Measurements from ENCODE around the gene ANGEL2.
A peak's percentile ranks its signal among the peaks of the same experiment; 100 is the strongest.
"Not testable (repeated sequence)": the region's sequence is repeated elsewhere in the genome, so short reads cannot be mapped to it uniquely, and the experiment has no call there.

Gene ANGEL2

GRCh38 chr1:212975111-212975918 is 40.4 kb downstream of the ANGEL2 start:
- no peak for DNase-seq (ENCODE audit: low spot score)

DNA sequence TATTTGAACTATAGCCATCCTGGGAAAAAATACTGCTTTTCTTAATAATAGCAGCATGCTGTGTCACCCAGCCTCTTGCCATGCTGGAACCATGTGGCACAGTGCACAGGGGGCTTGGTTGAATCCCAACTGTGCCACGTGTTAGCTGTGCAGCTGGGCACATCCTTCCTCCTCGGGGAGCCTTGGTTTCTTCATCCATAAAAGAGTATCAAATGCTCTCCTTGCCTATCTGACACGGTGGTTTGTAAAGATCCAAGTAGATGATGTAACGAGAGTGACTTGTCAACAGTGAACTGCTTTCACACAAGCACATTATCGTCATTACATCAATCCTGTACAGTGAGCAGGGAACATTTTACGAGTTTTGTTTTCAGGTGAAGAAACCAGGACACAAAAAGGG is 41.0 kb downstream of the ANGEL2 start:
- no peak for DNase-seq (ENCODE audit: low spot score)

- DNase-seq (ENCODE audit: low spot score): no peak
Observed at GRCh38 chr1:212973899-212974298, 41.8 kb downstream of the ANGEL2 start.

DNA sequence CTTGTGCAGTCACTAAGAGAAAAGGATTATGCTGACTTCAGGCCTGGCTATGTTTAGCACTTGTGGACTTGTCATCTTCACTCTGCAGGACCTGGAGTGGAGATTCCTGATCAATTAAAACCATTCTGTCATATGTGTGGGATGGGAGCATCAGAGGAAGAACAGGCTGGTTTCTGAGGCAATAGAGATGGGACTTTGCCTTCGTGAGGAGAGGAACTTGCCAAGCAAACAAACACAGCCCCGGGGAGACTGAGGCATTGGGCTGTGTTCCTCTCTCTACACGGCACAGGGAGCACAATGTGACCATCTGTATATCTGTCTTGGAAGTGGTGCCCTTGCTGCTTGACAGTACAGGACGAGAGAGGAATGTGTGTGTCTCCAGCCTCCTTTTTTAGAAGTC is 42.2 kb downstream of the ANGEL2 start:
- no peak for DNase-seq (ENCODE audit: low spot score)

DNA sequence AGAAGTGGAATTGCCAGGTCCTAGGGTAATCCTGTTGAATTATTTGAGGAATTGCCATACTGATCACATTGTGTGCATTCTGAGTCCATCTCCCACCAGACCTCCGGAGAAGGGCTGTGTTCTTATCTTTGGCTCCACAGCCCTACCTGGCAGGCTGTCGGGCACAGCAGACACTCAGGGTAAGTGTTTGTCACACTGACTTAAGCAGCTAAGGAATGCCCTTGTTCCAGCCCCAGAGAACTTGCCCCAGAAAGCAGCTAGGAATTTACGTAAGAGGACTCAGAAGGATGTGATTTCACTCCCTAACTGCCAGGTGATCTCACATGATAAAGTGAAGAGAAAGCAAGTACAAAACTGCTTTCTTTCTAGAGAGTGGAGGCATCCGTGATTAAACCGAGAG is 44.4 kb downstream of the ANGEL2 start:
- DNase-seq (ENCODE audit: low spot score): no peak

GRCh38 chr1:212970085-212970484 is 45.6 kb downstream of the ANGEL2 start:
- DNase-seq (ENCODE audit: low spot score): no peak

DNA sequence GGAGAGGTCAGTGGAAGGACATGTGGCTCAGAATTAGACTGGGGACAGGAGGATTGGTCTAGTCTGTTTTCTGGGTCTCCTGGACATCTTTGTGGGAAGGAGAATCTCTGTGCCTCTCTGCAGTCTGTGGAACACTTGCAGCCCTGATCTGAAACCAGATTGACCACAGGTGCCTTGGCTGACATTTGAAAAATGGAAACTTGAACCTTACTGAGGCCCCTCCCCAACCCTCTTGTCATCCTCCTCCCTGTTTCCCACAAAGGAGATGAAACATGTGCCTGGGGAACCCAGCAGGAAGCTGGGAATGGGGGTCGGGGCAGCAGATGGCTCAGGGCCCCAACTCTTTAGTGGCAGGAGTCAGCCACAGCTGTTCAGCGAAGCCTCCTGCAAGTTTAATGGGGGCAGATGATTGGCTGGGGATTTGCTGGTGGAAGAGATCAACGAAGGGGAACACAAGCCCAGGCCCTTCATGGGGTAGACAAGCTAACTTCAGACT is 47.3 kb downstream of the ANGEL2 start:
- no peak for DNase-seq (ENCODE audit: low spot score)

DNA sequence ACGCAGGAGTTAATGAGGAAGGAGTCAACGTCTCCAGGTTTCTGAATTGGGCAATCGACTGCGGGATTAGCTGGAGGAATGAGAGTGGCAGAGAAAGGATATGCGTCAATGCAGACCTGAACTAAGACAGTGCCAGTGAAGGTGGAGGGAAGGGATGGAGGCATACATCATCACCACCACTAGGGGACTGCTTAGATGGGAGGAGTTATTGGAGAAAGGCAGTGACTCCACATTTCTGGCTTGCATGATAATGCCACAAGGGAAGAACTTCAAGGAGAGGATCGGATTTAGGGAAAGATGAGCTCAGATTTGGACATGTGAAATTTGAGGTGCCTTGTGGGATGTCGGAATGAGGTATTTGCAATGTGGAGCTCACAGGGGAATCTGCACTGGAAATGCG is 47.9 kb downstream of the ANGEL2 start:
- DNase-seq (ENCODE audit: low spot score): peak; percentile 48

- DNase-seq (ENCODE audit: low spot score): no peak
Observed at GRCh38 chr1:212966616-212967015, 49.1 kb downstream of the ANGEL2 start.

DNA sequence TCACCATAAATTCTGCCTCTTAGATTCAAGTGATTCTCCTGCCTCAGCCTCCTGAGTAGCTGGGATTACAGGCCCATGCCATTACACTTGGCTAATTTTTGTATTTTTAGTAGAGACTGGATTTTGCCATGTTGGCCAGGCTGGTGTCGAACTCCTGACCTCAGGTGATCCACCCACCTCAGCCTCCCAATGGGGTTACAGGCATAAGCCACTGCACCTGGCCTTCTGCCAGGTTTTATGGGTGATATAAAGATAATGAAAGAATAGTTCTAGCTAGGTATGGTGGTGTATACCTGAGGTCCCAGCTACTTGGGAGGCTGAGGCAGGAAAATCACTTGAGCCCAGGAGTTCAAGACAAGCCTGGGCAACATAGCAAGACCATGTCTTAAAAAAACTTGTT is 50.7 kb downstream of the ANGEL2 start:
- DNase-seq (ENCODE audit: low spot score): not testable (repeated sequence)

DNA sequence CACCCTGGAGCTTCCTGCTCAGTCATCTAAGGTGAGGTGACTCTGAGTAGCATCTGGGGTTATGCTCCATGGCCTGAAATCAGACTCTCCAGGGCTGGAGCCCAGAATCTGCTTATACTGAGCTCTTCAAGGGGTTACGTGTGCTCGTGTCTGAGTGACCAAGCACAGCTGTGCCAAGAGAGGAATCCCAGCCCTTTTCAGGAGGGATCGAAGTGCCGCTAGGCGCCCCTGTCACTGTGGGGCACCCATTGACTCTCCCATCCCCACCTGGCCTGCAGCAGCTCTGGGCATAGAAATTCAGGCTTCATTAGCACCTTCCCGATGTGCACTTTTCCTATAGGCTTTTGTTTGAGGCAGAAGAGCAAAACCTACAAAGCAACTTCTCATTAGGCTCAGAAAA is 51.6 kb downstream of the ANGEL2 start:
- no peak for DNase-seq (ENCODE audit: low spot score)

- DNase-seq (ENCODE audit: low spot score): no peak
Observed at GRCh38 chr1:212962509-212962908, 53.2 kb downstream of the ANGEL2 start.

DNA sequence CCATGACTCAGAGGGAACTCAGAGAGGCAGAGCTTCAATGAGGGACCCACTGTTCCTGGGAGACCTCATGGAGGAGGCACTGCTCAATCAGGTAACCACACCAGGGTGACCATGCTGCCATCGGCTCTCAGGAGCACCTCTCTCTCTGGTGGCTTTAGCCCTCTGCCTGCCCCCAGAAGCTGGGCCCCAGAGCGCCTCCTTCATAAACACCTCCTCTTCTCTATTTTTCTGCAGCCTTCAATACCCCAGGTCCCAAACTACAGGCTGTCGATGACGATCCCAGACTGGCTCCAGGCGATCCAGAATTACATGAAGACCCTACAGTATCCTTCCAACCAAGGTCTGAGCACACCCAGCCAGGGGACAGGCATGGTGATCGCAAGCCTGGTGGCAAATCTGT is 54.7 kb downstream of the ANGEL2 start:
- no peak for DNase-seq (ENCODE audit: low spot score)

- no peak for DNase-seq (ENCODE audit: low spot score)
Observed at GRCh38 chr1:212959266-212960220, 56.1 kb downstream of the ANGEL2 start.

GRCh38 chr1:212958175-212958574 is 57.5 kb downstream of the ANGEL2 start:
- no peak for DNase-seq (ENCODE audit: low spot score)

GRCh38 chr1:212957546-212957945 is 58.1 kb downstream of the ANGEL2 start:
- DNase-seq (ENCODE audit: low spot score): no peak

DNA sequence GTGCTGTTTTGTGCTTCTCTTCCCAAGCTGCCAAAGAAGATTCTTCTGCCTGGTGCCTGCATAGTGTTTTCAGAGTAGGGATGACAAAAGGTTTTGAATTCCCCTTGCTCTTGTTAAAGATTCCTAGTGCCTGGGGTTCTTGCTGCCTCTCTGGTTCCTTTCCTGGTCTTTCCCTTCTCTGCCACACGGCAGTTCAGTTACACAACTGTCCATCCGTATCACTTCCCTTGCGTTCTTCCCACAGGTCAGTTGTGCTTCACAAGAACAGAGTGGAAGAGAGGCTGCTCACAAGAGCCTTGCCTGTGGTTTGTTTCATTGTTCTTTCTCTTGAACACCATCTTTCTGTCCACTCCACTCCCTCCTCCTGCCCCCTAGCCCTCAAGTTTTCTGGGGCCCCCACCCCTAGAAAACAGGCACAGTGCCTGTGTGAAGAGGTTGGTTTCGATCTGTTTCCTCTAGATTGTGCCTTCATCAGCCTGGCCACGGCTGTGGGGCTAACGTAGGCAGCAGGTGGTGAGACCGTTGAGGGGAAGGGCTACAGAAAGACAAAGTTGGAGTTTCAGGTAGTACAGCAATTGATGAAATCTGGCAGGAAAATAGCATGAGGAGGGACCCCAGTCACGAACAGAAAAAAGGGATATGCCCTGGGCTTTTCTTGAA is 59.6 kb downstream of the ANGEL2 start:
- DNase-seq (ENCODE audit: low spot score): no peak

- no peak for DNase-seq (ENCODE audit: low spot score)
Observed at GRCh38 chr1:212955098-212955497, 60.6 kb downstream of the ANGEL2 start.

DNA sequence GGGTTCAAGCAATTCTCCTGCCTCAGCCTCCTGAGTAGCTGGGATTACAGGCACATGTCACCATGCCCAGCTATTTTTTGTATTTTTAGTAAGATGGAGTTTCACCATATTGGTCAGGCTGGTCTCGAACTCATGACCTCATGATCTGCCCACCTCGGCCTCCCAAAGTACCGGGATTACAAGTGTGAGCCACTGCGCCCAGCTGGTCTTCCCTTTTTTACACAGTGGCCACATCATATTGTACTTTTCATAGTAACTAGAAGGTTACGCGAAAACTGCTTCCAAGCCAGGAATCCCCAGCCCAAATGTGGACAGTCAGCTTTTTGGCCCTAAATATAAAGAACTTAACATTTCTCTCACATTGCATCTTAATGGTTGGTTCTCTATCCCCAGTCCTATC is 61.2 kb downstream of the ANGEL2 start:
- no peak for DNase-seq (ENCODE audit: low spot score)

GRCh38 chr1:212953321-212953720 is 62.3 kb downstream of the ANGEL2 start:
- DNase-seq (ENCODE audit: low spot score): no peak

DNA sequence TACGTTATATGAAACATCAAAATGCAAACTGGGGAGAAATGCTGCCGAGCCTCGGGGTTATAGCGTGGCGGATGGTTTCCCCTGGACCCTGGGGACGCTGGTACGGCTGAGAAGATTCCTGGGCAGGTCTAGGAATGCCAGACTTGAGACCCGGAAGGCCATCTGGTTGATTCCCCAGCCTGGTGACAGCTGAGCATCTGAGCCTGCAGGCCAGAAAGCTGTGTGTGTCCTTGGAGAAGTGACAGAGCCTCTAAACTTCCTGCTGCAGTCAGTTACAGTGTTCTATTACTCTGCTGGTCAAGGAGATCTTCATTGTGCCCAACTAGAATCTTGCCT is 63.1 kb downstream of the ANGEL2 start:
- no peak for DNase-seq (ENCODE audit: low spot score)

- no peak for DNase-seq (ENCODE audit: low spot score)
Observed at GRCh38 chr1:212951947-212952640, 63.6 kb downstream of the ANGEL2 start.
